C4-2B (cell line): ENCODE measurements around the gene RAB36.

Source experiments
- H3K27ac ChIP-seq: fragments of 450-650 bp; 2 replicates; pipeline ENCODE4 v1.5.1; 2017
- ZFX ChIP-seq: fragments of 450-650 bp; IDR thresholded peaks from 2 replicates; pipeline ENCODE4 v1.6.1; 2017
- TF ChIP-seq, protein P1 (sequence below): fragments of 450-650 bp; conservative IDR thresholded peaks from 2 replicates; pipeline ENCODE4 v1.5.1; 2017; ENCODE audit warnings: mild to moderate bottlenecking

Gene RAB36

DNA sequence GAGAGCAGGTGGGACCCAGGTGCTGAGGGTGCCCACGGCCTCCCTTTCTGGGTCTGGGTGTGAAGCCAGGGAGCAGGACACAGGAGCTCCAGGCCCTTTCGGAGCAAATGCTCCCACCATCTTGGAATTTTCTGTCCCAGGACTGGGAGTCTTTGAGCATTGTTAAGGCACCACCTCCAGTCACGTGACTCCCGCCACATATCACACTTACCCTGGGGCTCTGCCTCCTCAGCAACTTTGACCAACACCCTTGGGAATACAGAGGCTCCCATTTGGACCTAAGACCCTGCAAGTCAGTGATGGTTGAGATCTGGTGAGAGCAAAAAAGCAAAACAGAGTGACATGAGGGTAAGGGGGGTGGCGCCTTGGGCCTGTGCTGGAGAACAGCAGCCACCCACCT is 39.4 kb upstream of the RAB36 start:
- TF ChIP-seq ZFX: no peak
- TF ChIP-seq, protein P1, sequence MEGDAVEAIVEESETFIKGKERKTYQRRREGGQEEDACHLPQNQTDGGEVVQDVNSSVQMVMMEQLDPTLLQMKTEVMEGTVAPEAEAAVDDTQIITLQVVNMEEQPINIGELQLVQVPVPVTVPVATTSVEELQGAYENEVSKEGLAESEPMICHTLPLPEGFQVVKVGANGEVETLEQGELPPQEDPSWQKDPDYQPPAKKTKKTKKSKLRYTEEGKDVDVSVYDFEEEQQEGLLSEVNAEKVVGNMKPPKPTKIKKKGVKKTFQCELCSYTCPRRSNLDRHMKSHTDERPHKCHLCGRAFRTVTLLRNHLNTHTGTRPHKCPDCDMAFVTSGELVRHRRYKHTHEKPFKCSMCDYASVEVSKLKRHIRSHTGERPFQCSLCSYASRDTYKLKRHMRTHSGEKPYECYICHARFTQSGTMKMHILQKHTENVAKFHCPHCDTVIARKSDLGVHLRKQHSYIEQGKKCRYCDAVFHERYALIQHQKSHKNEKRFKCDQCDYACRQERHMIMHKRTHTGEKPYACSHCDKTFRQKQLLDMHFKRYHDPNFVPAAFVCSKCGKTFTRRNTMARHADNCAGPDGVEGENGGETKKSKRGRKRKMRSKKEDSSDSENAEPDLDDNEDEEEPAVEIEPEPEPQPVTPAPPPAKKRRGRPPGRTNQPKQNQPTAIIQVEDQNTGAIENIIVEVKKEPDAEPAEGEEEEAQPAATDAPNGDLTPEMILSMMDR: no peak
- peak overlapping the region; percentile 73 for H3K27ac ChIP-seq

DNA sequence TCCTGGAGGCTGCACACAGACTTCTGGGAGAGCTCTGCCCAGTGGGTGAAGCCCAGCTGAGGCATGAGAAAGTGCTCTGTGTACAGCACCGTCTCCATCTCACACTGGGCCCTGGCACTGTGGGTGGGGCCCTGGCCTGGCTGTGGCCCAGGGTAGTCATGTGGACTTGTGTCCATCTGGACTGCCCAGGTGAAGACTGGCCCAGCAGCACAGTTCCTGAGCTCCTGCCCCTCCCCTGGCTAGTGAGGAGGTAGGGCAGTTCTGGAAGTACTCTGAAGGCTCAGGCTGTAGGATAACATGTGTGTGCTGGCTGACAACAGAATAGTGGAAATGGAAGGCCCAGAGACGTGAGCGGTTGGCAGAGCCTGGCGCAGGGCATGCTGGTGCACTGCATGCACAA is 38.9 kb upstream of the RAB36 start:
- H3K27ac ChIP-seq: peak overlapping the region; percentile 73
- TF ChIP-seq ZFX: no peak
- TF ChIP-seq, protein P1: no peak

DNA sequence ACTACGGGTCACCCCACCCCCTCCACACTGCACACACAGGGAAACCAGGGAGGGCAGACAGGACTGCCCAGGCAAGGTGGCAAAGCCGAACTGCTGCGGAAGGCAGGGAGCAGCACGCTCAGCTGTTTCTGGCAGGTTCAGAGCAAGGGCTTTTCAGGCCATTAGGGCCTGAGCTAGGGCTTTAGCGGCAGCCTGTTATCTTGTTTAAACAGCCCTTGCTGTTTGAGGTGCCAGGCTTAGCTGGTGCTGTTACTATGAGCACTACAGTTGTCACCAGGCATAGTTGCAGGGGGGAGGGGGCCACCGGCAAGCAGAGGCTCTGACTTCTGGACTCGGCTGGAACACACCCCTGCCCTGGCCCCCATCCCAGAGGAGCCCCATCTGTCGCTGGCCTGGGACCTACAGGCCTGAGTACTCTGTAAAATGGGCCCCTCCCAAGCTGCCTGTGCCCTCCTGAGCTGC is 38.3 kb upstream of the RAB36 start:
- H3K27ac ChIP-seq: peak overlapping the region; percentile 73
- peak; percentile 5; the same call in 1 of the 2 replicates for TF ChIP-seq ZFX
- TF ChIP-seq, protein P1: no peak

DNA sequence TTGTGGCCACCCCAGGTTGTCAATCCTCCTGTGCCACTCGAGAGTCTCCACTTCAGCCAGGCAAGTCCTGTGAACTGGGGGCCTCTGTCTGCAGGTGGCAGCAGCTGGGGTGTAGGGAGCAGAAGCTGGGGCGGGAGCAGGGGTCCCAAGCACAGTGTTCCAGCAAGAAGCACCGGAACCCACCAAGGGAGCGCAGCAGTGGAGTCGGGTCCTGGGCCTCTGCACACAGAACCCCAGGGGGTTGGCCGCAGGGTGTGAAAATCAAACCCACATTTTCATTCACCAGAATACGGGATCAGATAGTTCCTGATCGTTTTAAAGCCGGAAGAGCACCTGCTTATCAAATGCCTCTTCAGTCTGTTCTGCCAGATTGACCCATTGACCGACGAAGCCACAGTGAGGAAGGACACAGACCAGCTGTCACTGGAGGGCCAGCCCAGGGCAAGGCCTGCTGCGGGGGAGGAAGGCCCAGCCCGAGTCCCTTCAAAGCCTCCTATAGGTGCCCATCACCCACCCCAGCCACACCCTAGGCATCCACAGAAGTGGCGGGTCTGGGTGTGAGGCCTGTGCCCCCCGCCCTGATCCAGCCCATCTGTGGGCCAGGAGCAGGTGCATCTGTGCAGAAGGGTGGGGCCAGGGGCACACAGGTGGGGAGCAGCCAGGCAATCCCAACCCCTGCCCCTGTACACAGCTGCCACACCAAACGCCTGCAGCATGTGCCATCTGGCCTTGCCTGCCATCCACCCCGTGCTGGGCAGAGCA is 37.6 kb upstream of the RAB36 start:
- no peak for TF ChIP-seq ZFX
- TF ChIP-seq, protein P1: no peak
- peak overlapping the region; percentile 73 for H3K27ac ChIP-seq

DNA sequence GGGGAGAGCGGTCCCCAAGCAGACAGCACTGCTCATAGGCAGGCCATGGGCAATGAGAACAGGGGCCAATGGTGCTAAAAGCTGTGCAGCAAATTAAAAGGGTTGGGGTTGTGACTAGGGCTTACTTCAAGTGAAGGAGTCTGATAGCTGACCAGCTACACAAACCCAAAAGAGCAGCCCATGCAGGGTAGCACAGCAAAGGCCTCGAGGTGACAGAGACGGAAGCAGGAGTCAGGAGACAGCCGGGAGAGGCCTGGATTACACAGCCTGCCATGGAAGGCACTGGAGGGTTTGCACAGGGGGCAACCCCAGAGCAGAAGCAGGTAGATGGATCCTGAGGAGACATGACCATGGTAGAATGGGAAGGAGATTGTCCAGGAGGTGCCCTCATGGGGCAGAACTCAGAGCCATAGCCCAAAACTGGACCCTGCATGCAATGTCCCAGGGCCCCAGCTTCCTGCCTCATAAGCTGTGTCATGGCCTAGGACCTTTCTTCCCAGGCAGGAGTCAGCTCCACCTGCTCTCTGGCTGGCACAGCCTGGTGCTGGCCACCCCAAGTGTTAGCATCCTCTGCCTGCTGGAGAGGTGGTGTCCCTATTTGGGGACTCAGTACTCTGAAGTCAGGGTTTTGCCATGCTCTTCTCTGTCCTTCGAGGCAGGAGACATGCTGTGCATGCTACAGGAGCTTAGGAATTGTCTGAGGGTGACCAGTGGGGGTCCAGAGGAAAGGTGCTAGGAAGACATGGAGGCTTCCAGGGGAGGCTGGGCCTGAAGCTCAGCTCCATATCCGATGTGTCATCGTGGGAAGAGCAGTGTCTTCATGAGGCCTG is 36.8 kb upstream of the RAB36 start:
- no peak overlapping the region for H3K27ac ChIP-seq
- TF ChIP-seq, protein P1: no peak
- TF ChIP-seq ZFX: no peak

DNA sequence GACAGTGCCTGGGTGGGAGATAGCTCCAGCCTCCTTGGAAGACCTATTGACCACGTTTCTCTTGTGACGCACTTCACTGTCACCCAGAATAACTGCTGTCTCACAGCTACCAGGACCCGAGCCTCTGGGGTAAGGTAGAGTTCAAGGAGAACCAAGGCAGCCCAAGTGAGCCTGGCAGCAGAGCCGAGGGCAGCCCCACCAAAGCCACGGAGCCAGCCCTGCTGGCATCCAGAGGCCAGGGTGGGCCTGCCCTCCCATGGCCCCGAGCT is 36.3 kb upstream of the RAB36 start:
- TF ChIP-seq, protein P1: no peak
- no peak for TF ChIP-seq ZFX
- no peak overlapping the region for H3K27ac ChIP-seq

DNA sequence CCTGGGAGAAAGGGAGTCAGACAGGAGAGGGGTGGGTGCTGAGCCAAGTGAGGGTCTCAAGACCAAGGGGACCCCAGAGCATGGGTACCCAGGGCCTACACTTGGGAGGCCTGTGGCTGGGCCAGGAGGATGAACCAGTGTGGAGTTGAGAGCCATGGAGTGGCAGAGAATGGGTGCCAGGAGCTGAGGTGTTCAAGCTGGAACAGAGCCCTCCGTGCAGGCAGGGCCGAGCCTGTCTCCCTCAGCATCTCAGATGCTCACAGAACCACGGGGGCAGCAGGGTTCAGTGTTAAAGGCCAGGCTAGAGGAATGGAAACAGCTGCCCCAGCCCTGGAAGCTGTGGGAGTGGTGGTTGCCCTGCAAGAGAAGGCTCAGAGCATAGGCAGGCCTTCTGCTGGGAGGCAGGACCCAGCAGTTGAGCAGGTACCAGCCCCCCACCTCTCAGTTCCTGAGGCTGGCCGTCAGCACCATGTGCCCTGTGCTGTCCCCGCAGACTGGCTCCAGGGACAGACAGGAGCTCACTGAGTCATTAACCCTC is 35.8 kb upstream of the RAB36 start:
- no peak for TF ChIP-seq ZFX
- TF ChIP-seq, protein P1: no peak
- no peak overlapping the region for H3K27ac ChIP-seq
